Subcutaneous adipose tissue (tissue), 4 donors: ENCODE measurements around the gene LTBP1. TPM values are rescaled to one million over a fixed set of nuclear protein-coding genes. Genes with fewer than 3 reads are reported as not detected.

Source experiments
- CTCF ChIP-seq: fragments of 450-650 bp; IDR thresholded peaks from one replicate; pipeline ENCODE4 v1.5.1; 2016; ENCODE audit warnings: low read depth, mild to moderate bottlenecking, control low read depth, antibody characterized with exemption, moderate library complexity
- total RNA-seq, 4 donors: library from RNA; depleted of rRNA; stranded (reverse); fragments of >200 nt; gene quantifications; one replicate each; pipeline ENCODE4 v1.1.0, GENCODE V29; 2016

The LTBP1 gene
- total RNA-seq, 4 donors from 2014 or later: 11.0 to 15.5 (median 12.7) TPM

GRCh38 chr2:33009249-33009648, 62.5 kb downstream of the LTBP1 start:
- TF ChIP-seq CTCF: no peak

GRCh38 chr2:33011373-33011772, 64.6 kb downstream of the LTBP1 start:
- TF ChIP-seq CTCF: no peak

GRCh38 chr2:33011941-33012340, 65.2 kb downstream of the LTBP1 start:
- no peak for TF ChIP-seq CTCF

- TF ChIP-seq CTCF: no peak
These were observed 66.9 kb downstream of the LTBP1 start for GRCh38 chr2:33013684-33014110.

GRCh38 chr2:33014268-33014667, 67.5 kb downstream of the LTBP1 start:
- TF ChIP-seq CTCF: no peak

- TF ChIP-seq CTCF: no peak
These were observed 68.8 kb downstream of the LTBP1 start for GRCh38 chr2:33015421-33016142.

- TF ChIP-seq CTCF: no peak
These were observed 71.5 kb downstream of the LTBP1 start for GRCh38 chr2:33018271-33018670.
